HG02798 (cell line): ENCODE results near the gene EPB42.
"Not testable (repeated sequence)": the region's sequence is repeated elsewhere in the genome, so short reads cannot be mapped to it uniquely, and the experiment has no call there.

Experiments used
- ATAC-seq: cut with Tn5 transposase; IDR thresholded peaks from one replicate; pipeline ENCODE4 v1.9.1; 2021; ENCODE audit warnings: mild to moderate bottlenecking; ENCODE audit not compliant: unreplicated experiment, poor library complexity

The EPB42 gene

GRCh38 chr15:43243020-43243645 lies 22.3 kb upstream of the EPB42 start:
- ATAC-seq = no peak

DNA sequence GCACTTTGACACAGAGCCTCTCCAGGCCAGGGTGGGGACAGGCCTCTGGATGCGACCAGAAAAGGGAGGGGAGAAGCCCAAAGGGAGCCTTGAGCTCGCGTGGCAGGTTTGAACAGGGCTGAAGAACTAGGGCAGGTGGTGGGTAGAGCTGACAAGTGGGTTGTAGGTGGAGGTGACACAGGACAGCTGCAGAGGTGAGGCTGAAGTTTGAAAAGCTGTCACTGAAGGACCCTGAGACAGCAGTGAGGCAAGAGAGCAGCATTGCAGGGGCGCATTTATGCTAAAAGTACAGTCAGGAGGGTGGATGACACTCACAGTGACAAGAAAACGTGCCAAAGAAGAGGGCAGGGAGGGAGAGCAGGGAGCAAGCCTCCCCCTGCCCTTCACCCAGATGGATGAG lies 21.8 kb upstream of the EPB42 start:
- no peak for ATAC-seq

- ATAC-seq = no peak
Measured at GRCh38 chr15:43241100-43241499, 20.3 kb upstream of the EPB42 start.

DNA sequence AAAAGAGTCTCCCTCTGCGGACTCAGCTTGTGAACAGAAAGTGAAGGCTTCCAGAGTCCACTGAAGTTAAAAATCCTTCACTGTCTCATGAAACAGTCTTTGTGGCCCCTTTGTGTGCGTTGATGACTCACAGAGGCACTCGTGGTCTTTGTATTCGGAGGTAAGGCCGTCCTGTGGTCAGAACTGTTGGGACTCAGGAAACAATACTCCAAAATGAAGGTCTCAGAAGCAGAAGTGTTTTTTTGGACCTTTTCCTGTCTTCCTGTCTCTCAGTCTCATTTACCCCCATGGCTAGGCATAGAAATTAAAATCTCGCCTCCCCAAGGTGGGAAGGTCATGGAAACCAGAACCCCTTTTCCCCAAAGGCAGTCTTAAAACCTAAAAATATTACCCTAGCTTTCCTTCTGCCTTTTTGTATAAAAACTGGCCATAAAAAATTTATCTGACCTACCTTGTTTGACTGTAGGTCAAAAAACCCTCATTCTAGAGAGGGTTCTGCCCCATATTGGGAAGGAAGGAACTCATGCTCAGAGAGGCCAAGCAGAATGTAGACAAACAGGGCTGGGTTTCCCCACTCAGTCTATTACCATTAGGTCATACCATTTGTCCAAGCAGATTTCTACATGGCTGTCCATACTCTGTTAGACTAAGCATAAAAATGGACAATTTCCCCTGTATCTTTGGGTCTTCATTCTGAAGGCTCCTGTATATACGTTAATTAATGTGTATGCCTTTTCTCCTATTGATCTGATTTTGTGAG lies 19.1 kb upstream of the EPB42 start:
- ATAC-seq = peak; percentile 39

DNA sequence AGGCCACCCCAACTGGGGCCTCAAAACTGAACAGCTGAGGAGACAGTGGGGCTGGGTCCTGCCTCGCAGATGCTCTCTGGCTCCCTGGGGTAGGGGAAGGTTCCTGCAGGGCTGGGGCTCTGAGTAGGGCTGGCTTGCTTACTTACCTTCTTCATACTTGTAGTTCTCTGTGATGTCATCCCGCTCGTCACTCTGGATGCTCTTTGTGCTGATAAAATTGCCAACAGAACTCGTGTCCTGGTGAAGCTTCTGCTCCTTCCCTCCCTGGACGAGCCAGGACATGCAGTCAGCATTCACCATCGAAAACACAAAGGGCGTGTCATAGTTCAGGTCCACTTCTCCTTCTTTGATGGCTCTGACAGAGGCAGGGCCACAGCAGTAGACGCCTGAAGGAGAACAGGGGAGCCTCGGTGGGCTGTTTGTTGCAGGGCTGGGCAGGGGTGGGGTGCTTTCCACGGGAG lies 17.9 kb upstream of the EPB42 start:
- ATAC-seq = no peak

DNA sequence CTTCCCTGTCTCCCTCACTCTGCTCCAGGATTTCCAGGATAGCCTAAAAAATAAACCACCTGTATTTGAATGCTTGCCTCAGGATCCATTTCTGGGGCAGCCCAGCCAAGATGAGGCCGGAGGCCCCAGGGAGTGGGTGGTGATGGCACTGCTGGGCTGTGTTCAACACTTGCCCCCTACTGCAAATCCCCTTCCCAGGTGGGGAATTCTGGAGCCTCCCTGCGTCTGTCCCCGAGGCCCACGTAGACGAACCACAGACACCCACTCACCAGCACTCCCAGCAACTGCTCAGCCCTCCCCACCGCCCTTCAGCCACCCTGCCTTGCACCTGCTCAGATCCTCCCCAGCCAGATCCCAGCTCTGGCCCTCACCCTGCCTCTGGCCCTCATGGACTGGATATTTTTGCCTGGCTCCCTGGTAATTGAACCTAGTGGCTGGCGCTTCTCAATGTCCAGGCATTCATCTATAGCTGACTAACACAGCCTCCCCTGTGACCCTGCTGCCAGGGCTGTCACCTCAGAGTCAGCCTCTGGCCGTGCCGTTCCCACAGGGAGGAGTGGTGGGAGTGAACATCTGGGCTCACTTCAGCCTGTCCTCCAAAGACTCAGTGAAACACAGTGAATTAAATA lies 17.1 kb upstream of the EPB42 start:
- no peak for ATAC-seq

DNA sequence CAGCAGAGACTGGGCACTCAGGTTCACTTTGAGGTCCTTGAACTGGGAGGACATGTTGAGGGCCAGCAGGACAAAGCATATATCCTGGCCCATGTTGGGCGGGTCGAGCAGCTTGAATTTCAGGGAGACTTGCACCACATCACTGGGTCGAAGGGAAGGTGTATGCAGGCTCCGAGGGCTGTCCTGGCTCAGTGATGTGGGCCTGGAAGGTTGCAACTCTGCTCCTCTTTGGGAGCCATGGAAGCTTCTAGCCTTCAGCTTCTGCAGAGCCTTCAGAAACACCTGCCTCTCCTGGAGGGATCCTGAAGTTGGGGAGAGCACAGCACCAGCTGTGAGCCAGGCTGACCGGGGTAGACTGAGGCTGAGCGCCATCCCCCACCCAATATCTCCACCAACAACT lies 14.7 kb upstream of the EPB42 start:
- ATAC-seq = no peak

DNA sequence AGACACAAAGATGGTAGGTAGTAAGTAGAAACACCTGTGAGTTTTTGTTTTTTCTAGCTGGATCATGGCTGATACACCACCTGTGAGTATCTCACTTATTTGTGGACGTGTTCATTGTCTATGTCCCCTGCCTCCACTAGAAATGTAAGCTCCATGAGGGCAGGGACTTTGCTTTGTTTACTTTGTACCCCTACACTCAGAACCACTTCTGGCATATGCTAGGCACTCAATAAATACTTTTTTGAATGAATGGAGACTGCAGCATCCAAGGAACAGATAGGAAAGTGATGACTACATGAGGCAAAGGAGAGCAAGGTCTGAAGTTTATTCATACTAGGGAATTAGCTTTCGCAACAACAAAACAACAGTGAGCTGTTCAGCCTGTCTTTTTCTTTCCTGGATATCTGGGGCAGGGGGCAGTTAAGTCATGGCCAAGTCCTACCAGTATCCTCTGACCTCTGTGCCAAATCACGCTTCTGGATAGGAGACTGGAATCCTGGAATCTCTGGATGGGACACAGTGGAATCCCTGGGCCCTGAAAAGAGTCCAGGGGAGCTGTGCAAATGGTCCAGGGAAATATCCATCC lies 11.6 kb upstream of the EPB42 start:
- no peak for ATAC-seq

DNA sequence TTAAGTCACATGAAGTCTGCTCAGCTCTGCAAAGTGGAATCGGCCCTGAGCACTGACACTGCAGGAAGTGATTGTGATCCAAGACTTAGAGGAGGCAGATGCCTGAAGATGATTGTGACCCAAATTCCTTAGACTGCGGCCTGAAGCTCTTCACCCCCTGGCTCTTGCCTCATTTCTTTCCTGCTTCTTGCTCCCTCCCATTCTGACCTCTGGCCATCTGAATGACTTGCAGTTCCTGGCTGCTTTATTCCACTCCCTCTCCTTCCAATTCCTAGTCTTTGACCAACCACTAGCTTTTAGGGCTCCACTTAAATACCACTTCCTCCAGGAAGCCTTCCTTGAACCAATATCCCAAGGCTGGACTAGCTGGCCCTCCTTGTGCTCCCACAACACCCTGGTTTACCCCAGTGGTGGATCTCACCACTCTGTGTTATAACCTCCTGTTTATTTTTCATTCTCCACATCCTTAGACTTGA lies 9.9 kb upstream of the EPB42 start:
- no peak for ATAC-seq

GRCh38 chr15:43229977-43230376 lies 9.2 kb upstream of the EPB42 start:
- ATAC-seq = no peak

DNA sequence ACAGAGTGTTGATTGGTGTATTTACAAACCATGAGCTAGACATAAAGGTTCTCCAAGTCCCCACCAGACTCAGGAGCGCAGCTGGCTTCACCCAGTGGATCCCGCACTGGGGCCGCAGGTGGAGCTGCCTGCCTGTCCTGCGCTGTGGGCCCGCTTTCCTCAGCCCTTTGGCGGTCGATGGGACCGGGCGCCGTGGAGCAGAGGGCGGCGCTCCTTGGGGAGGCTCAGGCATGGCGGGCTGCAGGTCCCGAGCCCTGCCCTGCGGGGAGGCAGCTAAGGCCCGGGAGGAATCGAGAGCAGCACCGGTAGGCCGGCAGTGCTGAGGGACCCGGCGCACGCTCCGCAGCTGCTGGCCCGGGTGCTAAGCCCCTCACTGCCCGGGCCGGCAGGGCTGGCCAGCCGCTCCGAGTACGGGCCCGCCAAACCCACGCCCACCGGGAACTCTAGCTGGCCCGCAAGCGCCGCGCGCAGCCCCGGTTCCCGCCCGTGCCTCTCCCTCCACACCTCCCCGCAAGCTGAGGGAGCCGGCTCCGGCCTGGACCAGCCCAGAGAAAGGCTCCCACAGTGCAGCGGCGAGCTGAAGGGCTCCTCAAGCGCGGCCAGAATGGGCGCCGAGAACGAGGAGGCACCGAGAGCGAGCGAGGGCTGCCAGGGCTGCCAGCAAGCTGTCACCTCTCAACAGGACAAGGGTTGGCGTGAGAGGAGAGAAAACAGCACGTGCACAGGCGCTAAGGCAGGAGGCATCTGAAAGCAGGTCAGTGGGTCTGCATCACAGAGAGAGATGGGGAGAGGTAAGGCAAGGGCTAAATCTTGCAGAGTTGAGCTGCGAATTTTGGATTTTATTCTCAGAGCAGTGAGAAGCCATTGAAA lies 5.9 kb upstream of the EPB42 start:
- no peak for ATAC-seq

- ATAC-seq = not testable (repeated sequence)
Measured at GRCh38 chr15:43225950-43226255, 5.1 kb upstream of the EPB42 start.

DNA sequence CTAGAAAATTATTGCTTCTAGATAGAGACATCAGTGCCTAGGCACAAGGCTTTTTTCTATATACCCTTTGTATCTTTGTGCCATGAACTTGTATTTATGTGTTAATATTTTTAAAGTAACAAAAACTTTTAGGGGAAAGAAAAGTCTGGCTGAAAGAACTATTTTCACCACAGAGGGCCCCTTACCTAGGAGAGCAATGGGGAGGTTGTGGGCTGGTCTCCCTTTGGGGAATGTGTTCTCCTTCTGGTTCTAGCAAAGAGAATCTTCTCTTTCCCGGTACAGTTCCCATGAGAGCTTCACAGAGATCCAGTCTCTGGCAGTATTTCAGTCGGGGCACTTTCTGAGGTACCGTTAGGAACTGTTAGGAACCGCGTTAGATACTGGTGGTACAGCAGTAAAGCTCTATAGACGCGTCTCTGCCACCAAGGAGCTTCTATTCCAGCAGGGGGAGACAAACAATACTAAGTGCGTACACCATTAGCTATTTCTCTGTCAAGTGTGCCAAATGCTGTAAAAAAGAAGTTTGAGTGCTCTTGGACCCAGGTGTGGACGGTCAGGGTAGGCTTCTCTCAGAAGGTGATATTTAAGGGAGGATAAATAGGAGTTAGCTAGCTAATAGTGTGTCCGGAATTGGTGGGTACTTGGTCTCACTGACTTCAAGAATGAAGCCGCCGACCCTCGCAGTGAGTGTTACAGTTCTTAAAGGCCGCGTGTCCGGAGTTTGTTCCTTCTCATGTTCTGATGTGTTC lies 4.6 kb upstream of the EPB42 start:
- ATAC-seq = no peak

- ATAC-seq = no peak
Measured at GRCh38 chr15:43221422-43221821, 604 bp upstream of the EPB42 start.

- no peak for ATAC-seq
Measured at GRCh38 chr15:43219929-43220928, 589 bp downstream of the EPB42 start.

DNA sequence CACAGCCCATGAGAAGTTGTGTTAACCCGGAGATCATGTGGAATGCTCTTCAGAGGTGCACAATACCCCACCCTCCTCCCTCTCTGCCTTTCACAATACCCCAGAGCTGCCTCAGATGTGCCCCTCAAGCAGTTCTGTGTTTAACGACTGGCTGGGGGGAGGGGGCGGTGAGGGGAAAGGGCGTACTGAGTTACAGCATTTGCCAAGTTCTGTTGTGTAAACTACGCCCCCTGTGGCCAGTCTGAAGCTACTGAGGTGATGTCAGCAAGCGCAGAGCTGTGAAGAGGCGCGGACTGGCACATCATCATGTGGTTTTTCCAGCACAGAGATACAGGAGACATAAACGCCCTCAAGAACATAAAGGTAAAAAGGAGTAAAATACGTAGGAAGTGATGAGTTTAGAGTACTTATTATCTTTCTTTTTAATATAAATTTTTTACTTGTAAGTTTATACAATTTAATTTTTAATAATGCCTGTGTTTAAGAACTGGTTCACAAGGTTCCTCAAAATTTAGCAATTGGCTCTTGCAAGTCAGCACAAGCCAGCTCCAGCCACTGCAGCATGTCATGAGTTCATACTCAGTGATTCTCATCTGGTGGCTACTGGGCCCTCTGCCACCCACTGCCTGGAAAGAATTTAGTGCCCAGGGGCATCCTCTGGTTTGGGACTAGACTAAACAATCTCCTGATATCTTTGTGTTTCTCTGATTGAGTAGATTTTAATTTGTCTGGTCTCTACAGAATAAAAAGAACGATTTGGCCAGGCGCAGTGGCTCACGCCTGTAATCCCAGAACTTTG lies 1.7 kb downstream of the EPB42 start:
- ATAC-seq = no peak

- ATAC-seq = no peak
Measured at GRCh38 chr15:43215961-43216360, 4.9 kb downstream of the EPB42 start.
